ENCODE results near the gene CMTM8.
"Not testable (repeated sequence)": the region's sequence is repeated elsewhere in the genome, so short reads cannot be mapped to it uniquely, and the experiment has no call there.

CMTM8 gene

DNA sequence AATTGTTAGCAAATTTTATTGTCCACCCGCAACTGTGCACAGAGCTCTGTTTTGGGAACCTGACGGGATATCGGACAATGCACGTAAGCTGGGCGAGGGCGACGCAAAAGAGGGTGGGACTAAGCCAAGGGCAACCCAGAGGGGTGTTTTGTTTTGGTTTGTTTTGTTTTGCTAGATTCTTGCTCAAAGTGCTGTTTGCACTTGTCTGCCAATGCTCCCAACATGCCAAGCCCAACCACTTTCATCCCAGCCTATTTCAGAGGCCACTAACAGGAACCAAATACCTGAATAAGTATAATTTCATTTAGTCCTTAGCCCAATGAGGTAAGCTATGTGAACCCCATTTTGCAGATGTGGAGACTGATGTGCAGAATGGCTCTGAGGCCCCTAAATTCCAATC lies 143.4 kb downstream of the CMTM8 start:
- no peak for DNase-seq (ENCODE audit: low spot score)

DNA sequence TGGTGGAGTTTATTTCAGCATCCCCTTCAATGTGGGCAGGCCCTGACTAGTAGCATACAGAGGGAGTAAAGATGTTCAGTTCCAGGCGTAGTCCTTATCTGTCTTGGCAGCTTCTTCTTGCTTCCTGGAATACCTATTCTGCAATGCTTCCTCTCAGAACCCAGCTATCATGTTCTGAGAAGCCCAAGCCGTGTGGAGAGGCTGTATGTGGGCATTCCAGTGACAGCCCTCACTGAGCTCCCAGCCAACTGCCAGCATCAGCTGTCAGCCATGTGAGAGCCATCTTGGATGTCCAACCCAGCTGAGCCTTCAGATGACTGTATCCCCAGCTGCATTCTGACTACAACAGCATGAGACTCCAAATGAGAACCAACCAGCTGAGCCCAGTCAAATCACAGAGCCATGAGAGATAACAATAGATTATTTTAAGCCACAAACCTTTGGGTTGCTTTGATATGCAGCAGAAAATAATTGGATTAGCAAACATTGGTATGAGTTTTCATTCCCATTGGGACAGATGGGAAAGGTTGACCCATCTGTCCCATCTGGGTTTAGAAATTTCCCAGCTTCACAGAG lies 144.7 kb downstream of the CMTM8 start:
- DNase-seq (ENCODE audit: low spot score): peak; percentile 25

DNA sequence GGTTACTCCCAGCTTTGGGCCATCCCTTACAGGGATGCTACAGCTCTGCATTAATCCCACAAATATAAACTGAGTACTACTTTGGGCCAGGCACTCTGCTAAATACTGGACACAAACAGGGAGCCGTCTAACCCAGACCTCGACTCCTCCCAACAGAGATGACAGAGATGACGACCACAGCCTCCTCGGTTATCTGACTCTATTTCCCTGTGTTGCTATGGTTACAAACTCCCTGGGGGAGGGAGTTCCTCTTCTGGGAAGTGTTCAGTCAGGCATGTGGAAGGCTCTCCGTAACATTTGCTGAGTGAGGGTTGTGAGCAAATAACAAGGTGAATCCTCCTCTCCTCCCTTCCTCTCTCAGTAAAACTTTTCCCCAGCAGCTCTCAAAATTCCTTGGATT lies 146.5 kb downstream of the CMTM8 start:
- DNase-seq (ENCODE audit: low spot score): no peak

DNA sequence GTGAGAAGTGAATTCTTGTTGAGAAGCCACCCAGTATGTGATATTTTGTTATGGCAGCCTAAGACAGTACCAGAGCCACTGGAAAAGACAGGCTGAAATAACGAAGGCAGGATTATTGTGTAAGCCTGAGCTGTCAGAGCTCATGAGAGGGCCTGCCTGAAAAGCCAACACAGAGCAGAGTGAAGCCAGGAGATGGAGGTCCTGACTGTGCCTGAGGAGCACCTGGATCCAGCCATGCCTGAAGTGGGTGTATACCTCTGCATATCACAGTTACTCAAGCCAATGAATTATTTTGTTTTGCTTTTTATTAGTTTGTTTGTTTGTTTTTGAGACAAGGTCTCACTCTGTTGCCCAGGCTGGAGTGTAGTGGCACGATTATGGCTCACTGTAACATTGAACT lies 149.0 kb downstream of the CMTM8 start:
- no peak for DNase-seq (ENCODE audit: low spot score)

DNA sequence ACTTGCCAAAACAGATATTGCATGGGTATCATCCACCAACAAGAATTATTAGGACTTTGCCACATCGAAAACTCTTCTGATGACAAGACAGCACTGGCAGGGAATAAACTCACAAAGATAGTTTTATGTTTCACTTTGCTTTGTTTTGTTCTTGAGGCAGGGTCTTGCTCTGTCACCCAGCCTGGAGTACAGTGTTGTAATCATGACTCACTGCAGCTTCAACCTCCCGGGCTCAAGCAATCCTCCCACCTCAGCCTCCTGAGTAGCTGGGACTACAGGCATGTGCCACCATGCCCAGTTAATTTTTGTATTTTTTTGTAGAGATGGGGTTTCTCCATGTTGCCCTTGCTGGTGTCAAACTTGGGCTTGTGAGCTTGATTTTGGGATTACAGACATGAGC lies 151.1 kb downstream of the CMTM8 start:
- not testable (repeated sequence) for DNase-seq (ENCODE audit: low spot score)

DNA sequence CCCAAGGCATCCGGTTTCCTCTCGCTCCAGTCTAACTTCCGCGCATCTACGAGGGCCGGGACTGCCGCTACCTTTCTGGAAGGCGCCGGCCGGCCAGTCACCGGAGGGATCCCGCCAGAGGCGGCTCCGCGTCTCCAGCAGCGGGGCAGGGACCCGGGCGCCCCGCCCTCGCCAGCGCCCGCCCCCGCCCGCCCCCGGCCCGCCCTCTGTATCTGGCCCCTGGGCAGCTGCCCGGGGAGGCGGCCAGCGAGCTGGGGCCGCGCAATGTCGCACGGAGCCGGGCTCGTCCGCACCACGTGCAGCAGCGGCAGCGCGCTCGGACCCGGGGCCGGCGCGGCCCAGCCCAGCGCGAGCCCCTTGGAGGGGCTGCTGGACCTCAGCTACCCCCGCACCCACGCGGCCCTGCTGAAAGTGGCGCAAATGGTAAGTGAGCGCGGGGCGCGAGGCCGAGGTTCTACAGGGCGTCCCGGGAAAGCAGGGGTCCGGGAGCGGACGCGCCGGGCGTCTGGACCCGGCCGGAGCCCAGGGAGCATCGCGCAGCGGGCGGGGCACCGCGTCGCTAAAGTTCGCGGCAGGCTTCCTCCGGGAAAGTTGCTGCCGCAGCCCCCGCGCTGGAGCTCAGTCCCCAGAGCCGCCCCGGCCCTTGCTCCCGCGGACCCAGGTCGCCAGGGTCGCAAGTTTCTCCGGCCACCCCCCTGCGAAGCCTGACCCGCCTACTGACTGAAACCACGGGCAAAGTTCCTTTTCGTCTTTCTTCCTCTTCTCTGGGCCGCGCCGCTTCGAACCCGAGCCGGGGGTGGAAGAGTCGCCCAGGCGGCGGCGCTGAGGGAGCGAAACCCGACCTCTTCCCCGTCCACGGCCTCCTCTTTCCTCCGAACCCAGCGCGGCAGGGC lies 153.4 kb downstream of the CMTM8 start, which contains the start of gene CMTM7:
CMTM7 (plus strand) TSS at position 211 of the 893 bp plus-strand sequence; CDS start at position 265, 54 bp downstream.
- DNase-seq (ENCODE audit: low spot score): no peak

DNA sequence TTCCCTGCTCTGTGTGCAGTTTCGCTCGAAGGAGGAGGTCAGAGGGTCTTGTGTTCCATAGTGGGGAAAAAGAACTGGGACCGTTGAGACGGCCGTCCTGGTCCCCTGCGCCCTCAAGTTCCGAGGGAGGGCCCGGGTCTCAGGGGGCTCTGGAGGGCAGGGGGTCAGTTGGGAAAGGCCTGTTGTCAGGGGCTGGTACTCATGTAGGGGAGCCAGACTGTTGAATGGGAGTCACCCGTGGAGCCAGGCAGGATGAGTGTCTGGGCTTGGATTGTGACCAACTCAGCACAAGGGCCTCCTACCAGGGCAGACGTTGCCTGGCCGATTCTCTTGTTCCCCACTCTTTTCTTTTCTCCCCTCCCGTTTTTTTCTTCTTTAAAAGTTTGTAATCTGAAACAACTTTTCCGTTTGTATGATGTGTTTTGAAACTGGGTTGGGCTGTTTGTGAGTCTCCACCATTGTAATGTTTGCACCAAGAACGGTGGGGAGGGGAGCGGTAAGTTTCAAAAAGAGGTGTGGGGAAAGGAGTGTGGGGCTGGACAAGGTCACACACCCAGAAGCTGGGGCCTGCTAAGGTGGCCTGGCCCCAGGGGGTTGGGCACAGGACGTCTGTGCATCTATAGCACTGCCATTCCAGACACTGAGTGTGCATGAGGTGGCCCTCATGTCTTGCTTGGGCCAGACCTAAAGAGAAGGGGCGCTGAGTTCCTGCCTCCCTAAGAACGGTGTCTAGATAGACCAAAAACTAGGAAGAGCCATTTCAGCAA lies 154.2 kb downstream of the CMTM8 start:
- DNase-seq (ENCODE audit: low spot score): no peak

DNA sequence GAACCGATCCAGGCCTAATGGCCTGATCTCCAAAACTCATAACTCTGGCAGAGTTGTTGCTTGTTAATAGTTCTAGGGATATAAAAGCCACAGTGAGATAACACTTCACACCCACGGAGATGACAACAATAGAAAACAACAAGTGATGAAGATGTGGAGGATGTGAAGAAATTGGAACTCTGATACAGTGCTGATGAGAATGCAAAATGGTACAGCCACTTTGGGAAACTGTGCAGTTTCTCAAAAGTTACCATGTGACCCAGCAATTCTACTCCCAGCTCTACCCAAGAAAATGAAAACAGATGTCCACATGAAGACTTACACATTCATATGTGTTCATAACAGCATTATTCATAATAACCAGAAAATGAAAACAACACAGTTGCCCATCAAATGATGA lies 157.0 kb downstream of the CMTM8 start:
- no peak for DNase-seq (ENCODE audit: low spot score)

DNA sequence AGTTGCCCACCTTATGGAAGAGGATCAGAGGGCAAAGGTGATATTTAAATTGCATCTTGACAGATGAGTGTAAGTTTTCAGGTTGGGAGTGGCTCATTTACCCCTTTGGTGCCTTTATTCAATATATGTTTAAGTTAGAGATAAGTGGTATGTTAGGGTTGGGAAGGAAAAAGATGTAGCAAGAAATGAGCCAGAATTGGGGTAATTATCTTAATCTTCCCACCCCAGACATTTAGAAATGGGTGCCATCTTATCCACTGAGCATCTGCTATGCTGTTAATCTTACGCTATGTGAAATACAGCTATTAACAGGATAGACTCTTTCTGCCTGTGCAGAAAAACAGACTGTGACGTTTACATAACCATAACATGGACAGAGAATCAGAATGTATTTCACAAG lies 159.5 kb downstream of the CMTM8 start:
- DNase-seq (ENCODE audit: low spot score): no peak

DNA sequence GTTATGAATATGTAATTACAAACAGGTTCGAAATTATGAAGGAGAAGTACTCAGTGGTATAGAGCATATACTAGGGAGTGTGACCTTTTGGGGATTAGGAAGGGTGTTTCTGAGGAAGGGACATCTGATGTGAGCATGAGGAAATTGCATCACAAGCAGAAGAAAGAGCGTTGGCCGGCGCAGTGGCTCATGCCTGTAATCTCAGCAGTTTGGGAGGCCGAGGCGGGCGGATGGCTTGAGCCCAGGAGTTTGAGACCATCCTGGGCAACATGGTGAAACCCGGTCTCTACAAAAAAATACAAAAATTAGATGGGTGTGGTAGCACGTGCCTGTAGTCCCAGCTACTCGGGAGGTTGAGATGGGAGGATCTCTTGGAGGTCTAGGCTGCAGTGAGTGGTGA lies 160.1 kb downstream of the CMTM8 start:
- no peak for DNase-seq (ENCODE audit: low spot score)

DNA sequence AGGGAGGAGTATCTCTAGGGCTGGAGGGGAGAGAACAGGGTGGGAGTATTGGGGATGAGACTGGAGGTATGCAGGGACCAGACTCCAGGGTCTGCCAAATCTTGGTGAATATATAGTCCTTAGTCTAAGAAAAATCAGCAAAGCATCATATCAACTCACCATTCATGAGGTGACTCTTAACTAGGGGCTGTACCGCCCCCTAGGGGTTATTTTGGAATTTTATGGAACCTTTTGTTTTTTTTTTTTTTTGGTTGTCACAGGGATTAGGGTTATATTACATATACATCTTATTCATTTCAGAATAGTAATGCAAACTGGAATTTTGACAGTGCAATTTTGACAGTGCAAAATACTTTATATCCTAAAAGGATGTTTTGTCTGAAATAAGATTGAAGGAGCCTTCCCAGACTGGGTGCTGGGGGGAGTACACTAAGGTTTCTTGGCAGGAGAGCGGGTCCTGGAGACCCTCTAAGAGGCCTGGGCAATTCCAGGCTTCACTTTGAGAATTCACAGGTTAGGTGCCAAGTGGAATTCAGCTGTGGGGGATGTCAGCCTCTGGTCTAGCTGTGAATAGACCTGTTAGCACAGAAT lies 160.6 kb downstream of the CMTM8 start:
- peak; percentile 70 for DNase-seq (ENCODE audit: low spot score)

DNA sequence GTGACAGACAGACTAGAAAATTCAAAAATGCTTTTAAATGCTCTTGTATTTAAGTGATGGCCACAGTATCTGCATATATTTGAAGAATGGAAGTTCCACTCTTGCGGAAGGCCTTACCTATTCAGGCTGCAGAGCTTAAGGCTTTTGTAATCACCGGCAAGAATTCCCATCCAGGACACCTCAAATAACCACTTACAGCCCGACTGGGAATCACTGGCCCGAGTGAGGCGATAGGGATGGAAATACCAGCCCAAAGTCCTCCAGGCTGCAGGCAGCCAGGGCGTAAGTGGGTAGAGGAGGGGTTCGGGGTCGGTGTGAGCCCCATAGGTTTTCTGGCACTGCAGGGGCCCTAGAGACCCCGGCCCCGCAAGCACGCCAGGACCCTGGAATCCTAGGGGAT lies 162.6 kb downstream of the CMTM8 start:
- DNase-seq (ENCODE audit: low spot score): no peak

DNA sequence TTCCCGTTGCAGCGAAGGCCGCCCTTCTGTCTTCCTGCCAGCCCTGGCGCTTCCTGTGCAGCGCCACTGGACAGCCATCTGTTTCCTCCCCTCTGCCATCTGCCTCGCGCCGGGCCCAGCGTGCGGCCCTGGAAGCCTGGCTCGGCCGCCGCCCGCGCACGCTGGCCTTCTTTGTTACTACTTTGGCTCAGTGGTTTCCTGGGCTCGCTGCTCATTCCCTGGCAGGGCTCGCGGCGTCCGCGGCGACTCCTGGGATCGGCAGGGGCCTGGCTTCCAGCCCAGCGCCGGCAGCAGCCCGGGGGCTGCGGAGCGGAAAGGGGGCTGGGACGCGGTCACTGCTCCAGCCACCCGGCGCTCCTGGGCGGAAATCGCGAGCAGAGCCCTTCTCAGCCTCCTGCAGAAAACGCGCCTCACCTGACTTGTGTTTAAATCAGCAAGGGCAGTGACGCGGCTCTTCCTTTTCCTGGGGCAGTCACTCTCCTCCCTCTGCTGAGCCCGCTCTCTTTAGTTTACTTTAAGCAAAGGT lies 163.1 kb downstream of the CMTM8 start:
- DNase-seq (ENCODE audit: low spot score): no peak

DNA sequence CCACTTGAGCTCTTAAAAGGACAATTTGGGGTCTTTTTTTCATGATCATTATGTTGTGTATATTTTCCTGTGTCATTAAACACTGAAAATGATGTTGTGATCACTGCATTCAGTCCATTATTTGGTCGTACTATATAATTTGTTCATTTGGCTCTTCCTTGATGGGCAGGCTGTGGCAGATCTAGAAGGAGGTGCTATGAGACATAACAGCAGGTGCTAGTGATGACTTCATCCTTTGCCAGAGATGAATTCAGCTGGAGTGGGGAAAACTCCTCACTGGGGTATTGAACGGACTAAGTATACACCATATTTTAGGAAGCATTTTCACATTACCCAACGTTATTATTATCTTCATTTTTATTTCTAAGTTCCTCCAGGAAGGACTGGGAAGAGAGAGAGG lies 165.2 kb downstream of the CMTM8 start:
- no peak for DNase-seq (ENCODE audit: low spot score)

DNA sequence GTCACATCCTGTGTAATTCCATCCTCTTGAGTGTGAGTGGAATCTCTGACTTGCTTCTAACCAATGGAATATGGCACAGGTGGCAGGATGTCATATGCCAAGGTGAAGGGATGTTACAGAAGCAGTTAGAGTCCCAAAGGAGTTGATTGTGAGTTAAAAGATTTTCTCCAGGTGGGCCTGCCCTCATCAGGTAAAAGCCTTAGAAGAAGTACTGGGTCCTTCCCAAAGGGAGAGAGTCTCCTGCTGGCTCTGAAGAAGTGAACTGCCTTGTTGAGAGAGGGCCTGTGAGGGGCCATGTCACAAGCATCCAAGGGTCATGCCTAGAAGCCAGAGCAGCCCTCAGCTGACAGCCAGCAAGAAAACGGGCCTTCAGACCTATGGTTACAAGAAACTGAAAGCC lies 166.2 kb downstream of the CMTM8 start:
- no peak for DNase-seq (ENCODE audit: low spot score)

DNA sequence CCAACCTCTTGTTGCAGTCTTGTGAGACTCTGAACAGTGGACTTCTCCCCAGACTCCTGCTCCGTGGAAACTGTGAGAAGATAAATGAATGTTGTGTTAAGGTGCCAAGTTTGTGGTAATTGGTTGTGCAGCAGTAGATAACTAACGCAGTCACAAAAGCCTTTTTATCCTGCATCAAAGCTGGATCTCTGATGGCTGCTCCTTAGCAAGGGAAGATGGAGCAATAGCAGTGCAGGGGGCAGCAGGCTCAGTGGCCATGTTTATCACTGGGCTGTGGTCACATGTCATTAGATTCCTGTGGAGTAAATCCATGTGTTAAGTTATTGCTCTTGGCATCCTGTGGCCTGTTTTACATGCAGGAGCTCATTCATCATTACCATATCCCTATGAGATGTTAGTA lies 166.7 kb downstream of the CMTM8 start:
- DNase-seq (ENCODE audit: low spot score): no peak

DNA sequence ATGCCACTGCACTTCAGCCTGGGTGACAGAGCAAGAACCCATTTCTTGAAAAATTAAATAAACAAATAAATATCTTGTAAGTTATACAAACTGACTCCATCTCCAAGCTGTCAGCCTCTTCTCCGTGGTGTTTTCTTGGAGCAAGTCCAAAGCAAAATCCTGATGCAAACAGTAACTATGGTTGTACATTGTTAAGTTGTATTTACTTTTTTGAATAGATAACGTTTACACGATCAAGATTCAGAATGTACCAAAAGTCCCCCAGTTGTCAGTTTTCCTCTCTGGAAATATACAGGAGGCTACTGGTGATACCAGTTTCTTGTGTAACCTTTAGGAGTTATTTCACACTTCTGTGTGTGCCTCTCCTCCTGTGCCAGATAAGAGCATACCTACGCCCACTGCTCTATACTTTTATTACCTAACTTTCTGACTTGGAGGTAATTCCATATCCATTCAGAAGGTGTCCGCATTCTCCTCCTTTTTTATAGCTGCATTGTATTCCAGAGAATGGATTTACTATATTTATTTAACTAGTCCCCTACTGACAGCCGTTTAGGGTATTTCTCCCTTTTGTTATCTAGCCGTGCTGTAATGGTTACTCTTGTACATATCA lies 167.3 kb downstream of the CMTM8 start:
- DNase-seq (ENCODE audit: low spot score): no peak

DNA sequence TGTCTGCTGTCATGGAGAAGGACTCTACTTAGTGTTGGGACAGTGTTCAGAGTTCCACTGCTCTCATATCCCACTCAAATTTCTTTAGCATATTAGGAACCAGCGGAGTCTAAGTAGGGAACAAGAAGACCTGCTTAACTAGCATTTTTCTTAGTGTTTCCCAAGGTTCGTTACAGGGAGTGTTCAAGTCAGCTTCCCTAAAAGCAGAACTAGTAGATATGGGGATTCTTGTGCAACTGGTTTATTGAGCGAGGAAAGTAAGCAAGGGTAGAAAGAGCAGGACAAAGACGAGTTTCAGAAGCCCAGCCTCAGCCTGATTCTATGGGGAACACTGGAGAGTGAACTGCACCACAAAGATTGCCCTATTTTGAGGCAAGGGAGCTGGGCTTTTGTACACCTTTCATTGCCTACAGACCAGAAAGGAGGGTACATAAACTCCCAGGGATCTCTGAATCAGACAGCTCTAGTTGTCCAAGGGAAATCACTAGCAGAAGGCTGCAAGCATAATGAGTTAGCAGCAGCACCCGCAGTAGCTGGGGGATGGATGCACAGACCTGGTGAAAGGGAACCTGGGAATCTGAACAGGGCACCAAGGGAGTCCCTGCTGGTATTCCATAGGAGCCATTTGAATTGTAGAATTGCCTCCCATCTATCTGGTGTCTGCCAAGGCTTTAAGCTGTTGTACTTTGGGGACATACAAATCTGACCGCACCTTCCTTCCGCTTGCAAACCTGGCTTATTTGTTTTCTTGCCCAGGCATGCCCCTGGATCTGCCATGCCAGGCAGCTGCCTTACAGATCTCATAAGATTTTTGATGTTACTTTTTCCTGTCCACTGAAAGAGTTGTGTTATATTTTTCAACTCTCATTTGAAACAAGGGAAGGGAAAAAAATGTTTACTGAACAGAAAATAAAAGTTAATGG lies 168.3 kb downstream of the CMTM8 start:
- no peak for DNase-seq (ENCODE audit: low spot score)

DNA sequence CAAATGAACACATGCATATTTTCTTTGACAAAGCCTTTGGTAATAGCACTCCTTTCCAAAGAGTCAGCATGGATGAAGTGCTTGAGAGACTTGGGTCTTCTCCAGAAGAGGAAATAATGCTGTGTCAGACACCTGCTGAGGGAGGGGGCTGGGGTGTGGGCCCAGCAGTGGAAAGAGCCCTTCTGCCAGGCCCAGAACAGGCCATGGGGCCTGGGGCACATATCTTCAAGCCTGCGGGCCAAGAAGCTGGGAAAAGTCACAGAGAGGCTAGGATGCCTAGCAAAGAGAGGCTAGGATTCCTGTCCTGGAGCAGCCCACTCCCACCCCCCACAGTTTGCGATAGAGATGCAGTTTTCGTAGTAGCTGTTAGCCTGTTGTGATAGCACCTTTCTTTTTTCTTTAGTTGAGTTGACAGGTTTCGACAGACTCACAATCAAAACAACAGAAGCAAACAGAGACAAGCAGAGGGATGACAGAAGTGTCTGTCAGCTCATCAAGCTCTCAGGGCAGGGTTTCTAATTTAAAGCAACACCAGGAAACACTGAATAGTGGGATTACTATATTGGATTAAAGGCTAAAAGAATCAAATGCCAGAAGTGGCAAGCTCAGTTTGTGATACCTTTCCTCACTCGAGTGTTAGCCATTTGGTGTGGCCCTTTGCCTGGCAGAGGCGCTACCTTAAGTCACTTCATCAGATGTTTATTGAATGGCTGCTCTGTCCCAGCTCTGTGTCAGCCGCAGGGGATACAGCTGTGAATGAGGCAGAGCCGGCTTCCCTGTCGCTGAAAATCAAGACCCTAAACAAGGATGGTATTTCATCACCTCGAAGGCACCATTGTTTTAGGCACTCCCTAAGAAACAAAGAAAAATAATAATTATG lies 172.1 kb downstream of the CMTM8 start:
- no peak for DNase-seq (ENCODE audit: low spot score)

DNA sequence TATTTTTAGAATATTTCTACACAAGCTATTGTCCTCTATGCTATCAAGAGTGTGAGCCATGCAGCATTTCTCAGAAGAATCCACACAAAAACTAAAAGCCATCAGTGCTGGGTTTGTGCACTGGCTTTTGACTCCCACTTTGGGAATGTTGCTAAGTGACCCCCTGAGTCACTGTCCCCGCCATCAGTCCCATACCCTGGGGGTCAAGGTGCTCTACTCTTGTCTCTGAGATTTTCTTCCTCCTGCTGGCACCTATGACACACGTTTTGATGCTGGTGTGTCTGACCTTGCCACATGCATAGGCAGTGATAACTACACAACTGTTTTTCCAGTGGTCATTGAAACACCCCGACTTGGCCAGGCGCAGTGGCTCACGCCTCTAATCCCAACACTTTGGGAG lies 173.0 kb downstream of the CMTM8 start:
- DNase-seq (ENCODE audit: low spot score): no peak

Measured in hematopoietic multipotent progenitor cell treated with erythropoietin and hydrocortisone succinate and interleukin-3 and kit ligand, for 15 days (in vitro differentiated cells).